NCI-H1436 treated with DMSO at 0.1 percent for 48 hours (cell line): ENCODE results near the gene GMPPB.

Experiments used
- DNase-seq: peaks from one replicate; lab custom pipeline; 2025; lab: John Stamatoyannopoulos, UW

The GMPPB gene

DNA sequence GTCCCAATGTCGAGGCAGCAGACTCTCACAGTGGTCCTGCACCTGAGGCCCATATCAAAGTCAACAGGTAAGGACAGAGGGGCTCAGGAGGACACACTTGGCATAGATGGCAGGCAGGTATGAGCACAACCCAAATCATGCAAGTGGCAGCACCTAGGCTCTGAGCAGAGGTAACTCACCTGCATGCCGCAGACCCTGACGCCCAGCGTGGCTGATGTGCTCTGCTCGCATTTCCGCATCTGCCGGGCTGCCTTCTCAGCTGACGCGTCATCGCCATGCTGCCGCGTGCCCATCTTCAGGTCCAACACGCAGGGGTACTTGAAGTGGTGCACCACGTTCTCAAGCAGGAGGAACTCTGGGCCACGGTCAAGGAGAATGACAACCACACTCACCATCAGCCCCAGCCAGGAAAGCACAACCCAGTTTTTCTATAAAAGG lies 4.2 kb upstream of the GMPPB start:
- no peak for DNase-seq

DNA sequence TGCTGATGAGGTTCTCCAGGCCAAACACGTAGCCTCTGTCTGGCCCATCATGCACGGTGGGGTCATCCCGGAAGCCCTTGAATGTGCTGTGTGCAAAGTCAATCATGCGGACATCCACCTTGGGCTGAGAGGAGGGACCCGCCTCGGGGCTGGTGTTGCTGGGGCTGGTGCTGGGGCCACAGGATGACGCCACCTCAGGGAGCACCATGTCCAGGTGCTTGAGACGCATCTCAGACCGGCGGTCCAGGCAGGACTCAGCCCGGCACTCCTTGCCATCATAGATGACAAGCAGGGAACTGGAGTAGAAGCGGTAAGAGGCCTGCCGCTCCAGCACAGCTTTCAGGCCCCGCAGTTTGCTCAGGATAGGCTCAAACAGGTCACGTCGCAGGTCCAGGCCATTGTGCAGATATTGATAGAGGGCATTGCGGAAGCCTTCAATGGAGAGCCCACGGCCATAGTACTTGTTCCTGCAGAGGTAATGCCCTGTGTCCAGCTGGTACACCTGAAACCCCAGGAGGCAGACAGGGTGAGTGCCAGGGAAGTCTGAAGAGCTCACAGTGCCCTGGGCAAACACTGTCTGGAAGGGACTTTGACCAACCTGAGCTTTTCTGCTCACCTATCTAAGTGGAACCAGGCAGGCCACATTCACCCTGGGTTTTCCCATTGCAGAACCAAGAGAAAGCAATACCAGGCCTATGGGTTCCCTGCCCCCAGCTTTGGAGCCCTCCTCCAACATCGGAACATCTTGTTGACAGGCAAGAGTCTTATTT lies 3.6 kb upstream of the GMPPB start:
- DNase-seq, result no peak

DNA sequence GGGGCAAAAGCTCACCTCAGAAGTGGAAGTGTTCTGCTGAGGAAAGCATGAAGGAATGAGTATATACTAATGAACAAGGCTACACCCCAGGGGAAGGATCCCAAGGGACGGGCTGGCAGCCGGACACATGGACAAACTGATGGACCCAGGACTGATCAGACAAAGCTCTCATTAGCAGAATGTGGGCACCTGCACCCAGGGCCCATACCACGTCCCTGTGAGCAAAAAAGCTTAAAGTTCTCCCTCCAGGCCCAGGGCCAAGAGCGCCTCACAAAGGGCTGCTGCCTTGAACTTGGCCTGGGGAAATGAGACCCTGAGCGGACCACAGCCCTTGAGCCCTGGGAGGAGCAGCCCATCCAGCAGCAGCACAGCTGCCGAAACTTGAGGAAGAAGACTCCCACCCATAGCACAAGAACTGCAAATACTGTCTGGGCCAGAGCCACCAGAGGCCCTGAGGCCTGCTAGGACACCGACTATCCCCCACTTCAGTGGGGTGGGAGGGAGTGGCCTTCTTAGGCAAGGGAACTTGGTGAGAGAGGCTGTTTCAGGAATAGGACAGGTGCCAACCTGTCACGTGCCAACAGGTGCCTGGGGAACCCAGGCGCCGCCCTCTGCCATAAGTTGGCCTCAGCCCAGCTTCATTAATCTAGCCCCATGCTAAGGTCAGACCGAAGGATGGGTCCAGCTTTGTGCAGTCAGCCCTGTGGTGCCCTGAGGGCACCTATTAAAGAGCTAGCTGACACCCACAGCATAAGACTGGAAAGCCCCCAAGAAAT lies 2.3 kb upstream of the GMPPB start:
- no peak for DNase-seq

DNA sequence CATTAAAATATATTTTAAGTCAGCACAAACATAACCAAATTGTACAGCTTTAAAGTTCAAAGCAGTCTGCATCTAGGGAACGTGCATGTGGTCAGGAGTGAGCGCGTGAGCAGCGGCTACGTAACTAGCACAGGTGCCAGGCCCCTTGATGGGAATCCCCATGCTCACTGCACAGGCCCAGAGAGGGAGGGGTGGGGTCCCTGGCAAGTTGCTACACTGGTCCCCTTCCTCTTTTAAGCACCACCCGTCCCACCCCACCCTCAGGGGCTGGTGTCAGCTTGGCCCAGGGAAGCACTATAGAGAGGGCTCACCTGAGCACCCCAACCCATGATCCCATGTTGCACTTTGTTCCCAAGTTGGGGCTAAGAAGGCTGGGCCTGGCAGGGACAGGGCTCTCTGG lies 835 bp upstream of the GMPPB start:
- no peak for DNase-seq

DNA sequence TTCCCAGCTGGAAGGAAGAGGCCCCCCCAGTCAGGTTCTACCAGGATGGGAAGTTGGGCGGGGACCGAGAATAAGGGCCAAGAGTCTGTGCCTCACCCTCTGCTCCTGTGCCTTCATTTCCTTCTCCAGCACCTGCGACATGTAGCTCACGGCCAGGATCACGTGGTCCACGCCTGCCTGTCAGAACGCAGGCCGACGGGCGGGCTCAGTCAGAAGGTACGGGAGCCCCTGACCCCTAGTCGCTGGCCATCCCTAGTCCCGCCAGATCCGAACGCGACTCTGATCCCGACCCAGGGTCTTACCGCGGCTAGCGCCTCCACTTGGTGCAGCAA lies 489 bp downstream of the GMPPB start:
- DNase-seq, result no peak

DNA sequence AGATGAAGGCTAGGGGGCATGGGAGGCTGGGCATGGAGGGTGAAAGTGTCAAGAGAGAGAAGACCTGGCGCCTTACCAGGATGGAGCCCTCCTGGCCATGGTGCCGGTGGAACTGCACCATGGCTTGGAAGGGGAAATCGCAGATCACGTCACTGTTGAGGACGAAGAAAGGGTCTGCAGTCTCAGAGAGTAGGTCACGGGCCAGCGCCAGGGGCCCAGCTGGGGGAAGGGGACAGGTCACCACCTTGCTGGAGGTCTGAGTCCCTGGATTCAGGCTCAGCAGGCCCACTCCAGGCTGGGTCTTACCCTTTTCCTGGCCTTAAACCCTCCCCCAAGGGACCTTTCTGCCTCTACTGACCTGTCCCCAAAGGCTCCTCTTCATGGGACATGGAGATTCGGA lies 855 bp downstream of the GMPPB start:
- DNase-seq, result no peak

DNA sequence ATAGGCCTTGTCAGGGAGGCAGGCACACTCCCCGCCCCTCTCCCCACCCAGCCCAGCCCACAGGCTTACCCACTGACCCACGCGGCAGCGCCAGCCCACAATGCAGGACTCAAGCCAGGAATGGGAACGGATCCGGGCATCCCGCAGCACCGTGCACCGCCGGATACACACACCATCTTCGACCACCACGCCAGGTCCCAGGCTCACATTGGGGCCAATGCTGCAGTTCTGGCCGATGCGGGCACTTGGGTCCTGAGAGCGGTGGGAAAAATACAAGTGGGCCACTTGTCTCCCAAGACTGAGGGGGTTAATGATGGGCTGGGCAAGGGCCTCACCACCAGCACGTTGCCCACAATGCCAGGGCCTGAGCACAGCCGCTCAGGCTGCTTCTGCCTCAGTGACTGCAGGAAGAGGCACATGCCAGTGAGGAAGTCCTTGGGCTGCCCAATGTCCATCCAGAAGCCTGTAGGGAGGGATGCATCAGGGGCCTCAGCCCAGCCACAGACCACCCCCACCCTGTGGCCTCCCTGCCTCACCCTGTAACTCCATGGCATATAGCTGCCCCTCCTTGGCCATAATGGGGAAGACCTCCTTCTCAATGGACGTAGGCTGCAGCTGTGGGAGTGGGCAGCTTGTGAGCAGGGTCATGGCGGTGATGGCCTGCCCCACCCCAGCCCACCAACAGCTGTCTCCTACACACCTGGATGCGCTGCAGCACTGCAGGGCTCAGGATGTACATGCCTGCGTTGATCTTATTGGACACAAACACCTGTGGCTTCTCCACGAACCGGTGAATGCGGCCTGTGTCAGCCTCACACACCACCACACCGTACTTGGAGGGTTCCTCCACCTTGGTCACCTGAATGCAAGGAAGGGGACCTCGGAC lies 1.6 kb downstream of the GMPPB start:
- DNase-seq, result no peak

DNA sequence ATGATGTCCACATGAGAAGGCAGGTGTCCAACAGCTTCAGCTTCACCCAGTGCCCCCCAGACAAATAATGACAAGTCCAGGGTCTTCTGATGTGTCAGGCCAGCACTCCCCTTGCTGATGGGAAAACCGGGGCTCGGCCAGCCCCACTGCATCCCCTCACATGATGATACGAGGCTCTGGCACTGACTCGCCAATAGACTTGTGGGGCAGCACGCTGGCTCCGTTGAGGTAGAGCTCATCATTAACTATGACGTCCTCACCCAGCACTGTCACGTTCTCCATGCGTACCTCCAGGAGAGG lies 2.2 kb downstream of the GMPPB start:
- no peak for DNase-seq

DNA sequence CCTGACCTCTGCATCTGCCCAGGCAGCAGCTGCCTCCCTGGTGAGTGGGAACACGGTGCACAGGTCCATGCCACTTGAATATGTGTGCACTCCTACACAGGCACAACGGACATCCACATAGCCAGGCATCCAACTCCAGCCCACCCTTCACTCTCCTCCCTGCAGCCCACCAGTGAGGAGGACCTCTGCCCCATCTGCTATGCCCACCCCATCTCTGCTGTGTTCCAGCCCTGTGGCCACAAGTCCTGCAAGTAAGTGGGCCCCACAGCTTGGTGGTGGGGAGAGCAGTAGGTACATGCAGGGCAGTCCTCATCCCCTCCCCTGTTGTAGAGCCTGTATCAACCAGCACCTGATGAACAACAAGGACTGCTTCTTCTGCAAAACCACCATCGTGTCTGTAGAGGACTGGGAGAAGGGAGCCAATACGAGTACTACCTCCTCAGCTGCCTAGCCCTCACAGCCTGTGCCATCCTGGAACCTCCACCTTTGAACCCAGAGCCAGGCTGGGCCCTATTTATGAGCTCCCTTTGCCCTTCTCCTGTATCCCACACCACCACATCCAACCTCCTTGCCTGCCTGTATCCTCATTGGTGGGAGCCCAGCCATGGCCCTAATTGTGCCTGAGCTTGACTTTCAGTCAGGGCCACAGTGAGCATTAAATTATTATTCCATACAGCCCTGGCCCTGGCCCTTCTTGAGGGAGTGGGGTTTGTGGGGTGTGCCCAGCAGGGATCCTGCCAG lies 2.7 kb downstream of the GMPPB start:
- no peak for DNase-seq

DNA sequence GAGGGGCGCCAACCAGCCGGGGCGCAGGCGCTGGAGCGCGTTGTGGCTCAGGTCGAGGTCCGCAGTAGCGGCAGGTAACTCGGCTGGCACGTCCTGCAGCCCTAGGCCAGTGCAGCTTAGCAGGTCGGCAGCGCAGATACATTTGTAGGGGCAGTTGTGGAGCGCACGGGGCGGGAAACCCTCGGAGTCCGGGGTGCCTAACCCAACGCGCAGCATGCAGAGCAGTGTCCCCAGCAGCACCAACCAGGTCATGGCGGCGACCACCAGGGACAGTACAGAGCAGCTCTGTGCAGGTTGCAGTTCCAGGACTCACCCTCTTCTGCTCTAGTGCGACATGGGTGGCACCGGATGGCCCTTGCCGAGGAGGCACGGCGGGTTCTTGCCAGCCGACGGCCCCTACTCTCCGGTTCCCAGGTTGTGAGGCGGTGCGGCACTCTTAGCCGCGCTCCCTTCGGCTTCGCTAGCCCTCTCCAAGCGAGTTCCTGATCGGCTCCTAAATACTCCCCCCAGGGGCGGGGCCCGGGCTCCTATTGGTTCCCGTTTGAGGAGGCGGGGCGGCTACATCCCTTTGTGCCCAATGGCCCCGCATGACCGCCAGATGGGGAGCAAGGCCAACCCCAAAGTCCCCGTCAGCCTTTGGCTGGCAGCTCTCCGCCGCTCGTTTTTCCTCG lies 4.4 kb downstream of the GMPPB start, which contains the start of gene AMIGO3:
TSS of gene AMIGO3 (minus strand) at position 471 of the 671 bp plus-strand sequence. CDS start at position 252, 219 bp downstream.
- peak; percentile 53 for DNase-seq

DNA sequence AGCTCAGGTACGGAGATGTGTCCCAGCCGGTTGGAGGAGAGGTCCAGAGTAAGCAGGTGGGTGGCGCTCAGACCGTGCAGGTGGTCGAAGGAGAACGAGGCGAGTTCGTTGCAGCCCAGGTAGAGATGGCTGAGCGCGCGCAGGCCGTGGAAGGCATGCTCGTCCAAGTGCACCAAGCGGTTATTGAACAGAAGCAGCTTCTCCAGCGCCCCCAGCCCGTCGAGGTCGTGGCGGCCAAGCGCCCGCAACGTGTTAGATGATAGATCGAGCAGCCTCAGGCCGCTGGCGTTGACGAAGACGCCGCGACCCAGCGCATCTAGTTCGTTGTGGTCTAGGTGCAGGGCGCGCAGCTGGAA lies 4.9 kb downstream of the GMPPB start:
- DNase-seq, result no peak

DNA sequence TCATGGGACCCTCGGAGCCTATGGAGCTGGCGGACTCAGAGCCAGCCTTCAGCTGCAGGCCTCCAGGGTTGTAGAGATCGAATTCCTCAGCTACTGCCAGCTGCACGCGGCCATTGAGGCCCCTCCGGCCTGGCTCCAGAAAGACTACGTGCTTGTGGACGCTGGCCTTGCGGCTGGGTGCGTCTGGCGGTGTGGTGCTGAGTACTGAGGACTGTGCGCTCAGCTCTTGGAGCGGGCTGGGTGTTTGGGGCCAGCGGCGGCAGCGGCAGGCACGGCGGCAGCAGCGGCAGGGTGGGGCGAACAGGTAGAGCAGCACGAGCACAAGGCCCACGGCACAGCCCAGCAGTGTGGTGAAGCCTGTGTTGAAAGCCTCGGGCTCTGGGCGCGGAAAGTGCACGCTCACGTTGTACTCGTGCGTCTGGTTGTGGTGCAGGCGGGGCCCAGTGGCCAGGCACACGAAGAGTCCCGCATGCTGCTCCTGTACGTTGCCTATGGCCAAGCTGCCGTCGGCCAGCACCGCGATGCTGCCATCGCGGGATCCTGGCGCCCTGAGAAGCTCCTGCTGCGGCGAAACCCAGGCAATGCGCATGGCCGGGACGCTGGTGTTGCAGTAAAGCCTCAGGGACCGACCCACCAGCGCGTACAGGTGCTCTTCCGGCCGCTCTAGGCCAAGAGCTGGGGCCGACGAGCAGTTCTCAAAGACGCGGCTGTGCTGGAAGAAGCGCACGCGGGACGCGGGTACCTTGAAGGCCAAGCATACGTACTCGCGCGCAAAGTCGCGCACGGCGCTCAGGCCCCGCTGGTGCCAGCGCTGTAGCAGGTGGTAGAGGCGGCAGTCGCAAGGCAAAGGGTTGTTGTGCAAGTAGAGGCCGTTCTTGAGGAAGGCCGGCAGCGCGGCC lies 5.5 kb downstream of the GMPPB start:
- no peak for DNase-seq

DNA sequence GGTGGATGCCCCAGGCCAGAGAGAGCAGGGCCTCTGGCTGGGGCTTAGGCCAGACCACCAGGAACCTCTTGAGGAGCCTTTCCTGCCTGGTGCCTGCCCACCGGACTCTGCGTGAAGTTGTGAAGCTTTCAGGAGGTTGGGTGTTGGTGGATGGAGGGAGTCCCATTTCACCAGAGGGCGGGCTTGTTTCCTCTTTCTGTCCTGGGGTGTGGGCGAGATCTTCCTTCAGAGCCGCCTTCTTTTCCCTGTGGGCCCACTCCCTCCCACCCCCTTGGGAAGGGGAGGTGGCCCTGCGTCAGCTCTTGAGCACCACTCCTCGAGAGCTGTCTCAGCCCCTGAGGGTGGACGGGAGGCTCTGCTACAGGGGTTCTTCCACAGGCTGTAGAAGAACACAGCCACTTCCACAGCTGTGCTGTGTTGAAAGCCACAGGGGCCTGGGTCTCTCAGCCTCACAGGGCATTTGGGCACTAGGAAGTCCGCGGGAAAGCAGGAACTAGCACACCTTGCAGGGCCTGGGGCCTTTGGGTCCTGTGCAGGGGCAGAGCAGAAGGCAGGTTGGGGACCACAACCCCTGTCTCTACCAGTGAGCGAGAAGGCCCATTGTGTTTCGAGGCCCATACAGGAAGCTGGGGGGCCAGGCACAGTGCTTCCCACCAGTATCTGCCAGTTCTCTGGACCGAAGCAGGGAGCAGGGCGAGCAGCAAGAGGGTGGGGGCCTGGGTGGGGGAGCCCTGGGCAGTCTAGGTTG lies 6.4 kb downstream of the GMPPB start:
- DNase-seq, result no peak

DNA sequence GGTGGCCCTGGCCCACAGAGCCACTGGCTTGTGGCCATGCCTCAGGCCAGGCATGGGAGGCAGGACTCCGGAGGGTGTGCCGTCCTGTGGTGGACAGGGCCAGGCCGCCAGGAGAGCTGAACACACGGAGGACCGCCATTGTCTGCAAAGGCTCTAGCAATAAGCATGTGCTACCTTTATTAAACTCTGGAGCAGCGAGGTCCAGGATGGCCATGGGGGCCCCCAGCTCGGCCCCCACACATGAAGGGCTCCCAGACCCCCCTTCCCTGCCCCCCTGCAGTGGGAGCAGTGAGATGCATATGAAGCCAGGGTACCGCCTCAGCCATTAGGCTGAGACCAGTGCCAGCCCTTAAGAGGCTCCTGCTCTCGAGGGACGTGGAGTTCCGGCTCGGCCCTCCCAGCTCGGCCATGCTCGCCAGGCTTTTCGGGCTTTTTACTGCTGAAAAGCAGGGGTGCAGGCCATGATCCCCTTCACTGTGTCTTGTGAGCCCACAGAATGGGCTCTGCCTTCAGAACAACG lies 7.0 kb downstream of the GMPPB start:
- no peak for DNase-seq

DNA sequence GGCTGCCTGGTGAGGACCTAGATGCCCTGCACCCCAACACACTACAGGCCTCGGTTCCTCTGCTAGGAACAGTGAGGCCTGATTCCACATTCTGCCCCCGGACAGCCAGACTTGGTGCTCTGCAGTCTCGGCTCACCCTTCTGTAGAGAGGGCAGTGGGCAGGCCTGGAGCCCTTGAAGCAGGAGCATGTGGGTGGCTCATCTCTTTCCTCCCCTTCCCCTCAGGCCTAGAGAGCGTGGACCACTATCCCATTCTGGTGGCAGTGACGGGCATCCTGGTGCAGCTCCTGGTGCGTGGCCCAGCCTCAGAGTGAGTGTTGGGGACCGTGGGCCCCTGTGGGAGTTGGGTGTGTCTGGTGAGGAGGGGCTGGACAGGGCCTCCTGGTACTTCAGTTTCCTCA lies 7.6 kb downstream of the GMPPB start:
- no peak for DNase-seq

DNA sequence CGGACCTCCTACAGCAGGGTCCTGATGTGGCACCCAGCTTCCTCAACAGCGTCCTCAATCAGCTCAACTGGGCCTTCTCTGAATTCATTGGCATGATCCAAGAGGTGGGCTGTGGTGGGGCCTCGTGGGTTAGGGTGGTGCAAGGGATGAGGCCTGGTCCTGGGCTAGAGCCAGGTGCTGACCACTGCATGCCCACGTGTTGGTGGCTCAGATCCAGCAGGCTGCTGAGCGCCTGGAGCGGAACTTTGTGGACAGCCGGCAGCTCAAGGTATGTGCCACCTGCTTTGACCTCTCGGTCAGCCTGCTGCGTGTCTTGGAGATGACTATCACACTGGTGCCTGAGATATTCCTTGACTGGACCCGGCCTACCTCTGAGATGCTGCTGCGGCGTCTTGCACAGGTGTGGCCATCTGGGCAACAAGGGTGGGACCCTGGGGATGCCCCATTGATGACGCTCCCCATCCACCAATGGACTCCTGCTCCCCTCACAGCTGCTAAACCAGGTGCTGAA lies 8.1 kb downstream of the GMPPB start:
- DNase-seq, result no peak

DNA sequence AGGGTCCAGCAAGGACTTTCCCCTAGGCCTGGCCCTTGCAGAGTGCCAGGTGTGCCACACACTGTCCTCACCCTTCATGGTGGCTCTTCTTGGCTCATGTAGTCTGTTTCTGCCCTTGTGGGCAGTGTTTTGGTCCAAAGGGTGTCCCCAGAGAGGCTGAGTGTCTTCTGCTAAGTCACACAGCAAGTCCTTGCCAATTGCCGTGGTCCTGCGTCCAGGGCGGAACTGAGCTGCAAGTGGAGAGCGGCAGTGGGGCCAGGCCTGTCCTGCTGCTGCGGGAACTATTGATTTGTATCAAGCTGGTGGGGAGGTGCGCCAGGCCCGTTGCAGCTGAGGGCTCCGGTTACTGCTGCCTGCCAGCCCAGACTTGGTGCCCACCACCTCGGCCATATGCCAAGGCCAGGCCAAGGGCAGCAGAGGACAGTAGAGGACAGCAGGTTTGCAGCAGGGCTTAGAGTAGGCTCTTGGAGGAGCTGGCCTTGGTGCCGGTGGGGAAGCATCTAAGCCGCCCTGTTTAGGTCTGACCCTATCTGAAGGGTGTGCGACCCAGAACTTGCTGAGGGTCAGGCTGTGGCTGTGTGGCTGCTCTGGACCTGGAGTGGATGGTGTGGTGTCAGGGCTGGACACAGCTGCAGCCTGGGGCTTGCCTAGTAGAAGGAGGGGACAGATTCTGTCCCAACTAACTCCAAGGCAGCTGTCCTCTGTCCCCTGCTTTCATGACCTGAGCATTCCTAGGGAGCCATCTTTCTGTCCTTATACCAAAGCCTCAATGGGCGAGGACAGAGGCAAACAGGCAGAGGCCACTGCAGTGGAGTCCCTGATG lies 8.8 kb downstream of the GMPPB start:
- no peak for DNase-seq

DNA sequence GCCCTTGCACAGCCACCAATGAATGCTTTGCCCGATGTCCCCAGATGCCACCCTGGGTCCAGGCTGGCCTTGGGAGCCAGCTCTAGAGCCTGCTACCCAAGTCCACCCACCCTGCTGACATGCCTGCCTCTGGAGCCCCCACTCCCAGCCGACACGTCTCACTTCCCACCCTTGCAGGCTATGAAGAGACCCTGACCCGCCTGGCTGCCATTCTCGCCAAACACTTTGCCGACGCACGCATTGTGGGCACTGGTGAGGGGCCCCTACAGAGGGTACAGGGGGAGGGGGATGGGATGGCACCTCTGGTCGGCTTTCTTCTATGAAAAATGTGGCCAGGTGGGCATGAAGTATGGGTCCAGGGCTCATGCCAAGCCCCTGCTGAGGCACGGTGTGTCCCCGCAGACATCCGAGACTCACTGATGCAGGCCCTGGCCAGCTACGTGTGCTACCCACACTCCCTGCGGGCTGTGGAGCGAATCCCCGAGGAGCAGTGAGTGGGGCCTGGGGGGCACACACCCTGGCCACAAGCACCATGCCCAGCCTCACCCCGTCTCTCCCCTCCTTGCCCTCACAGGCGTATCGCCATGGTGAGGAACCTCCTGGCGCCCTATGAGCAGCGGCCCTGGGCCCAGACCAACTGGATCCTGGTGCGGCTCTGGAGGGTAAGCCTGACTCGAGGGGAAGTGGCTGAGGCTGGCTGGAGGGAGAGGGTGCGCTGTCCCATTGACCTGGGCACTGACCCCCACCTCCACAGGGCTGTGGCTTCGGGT lies 10.2 kb downstream of the GMPPB start:
- no peak for DNase-seq
